ENCODE results near the gene PTPN1.

Gene PTPN1

DNA sequence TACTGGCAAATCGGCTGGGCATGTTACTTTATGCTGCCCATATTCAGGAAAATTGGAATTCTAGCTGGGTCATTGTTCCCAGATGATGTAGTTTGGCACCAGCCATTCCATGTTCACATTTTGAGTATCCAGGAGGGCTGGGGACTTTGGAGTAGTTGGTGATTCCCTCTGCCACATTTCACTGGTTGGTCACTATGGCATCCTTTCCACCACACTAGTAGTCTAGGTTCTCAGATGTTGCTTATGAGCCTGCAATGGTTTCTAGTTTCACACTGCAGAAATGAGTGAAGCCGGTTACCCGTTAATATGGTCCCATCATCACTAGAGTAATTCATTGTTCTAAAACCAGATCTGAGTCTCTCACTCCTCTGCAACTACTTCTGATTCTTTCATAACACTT is 4.6 kb downstream of the PTPN1 start:
- DNase-seq, result no peak

DNA sequence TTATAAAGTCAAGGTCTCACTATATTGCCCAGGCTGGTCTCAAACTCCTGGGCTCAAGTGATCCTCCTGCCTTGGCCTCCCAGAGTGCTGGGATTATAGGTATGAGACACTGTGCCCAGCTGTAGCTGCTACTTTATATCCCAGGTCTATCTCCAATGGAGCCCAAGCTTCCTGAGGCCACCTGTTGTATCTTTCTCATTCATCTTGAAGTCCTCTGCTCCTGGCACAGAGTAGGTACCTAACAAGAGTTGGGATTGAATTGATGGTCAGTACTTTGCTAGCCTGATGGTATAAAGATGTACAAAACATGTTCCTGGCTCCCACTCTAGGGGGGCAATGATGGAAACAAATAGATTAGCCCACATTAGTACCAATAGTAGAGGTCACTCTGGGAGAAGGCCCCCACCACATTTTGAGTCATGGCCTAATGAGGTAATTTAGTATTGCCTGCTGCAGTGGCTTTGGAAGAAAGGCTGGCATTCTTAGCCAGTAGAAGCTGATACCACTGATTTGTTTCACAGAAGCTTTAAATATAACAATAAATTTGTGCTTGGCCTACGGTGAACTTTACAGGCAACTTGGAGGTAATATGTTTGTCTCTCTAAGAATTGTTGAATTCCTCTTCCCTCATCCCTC is 5.4 kb downstream of the PTPN1 start:
- no peak for DNase-seq

DNA sequence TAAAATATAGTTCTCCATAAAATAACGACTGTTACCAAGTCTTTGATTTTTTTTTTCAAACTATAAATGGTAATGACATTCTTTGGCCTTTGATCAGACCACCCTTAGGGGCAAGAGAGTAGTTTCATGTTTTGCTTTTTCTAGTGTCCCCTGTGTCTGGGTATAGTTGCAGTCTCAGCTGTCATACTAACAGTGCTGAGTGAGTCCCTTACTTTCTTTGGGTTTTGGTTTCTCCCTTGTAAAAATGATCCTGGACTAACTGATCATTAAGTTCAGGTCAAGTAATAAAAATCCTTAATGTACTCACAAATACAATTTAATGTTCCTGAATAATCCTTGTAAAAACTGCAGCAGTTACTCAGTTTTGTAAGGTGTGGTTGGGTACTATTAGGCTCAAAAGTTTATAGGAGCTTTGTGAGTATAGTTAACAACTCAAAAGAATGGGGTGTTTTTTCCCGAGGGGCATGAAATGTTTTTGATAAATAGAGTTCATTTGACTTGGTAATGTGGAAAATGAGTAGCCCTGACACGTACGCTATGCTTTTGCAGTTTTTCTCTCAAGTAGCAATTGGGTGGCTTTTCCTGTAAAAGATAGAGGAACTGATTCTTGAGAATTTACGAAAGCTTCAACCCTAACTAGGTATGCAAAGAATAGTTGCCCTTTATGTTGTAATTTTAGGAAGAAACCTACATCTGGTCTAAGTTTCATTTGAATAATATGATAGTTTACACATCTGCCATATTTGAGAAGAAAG is 6.2 kb downstream of the PTPN1 start:
- DNase-seq, result peak; percentile 73

DNA sequence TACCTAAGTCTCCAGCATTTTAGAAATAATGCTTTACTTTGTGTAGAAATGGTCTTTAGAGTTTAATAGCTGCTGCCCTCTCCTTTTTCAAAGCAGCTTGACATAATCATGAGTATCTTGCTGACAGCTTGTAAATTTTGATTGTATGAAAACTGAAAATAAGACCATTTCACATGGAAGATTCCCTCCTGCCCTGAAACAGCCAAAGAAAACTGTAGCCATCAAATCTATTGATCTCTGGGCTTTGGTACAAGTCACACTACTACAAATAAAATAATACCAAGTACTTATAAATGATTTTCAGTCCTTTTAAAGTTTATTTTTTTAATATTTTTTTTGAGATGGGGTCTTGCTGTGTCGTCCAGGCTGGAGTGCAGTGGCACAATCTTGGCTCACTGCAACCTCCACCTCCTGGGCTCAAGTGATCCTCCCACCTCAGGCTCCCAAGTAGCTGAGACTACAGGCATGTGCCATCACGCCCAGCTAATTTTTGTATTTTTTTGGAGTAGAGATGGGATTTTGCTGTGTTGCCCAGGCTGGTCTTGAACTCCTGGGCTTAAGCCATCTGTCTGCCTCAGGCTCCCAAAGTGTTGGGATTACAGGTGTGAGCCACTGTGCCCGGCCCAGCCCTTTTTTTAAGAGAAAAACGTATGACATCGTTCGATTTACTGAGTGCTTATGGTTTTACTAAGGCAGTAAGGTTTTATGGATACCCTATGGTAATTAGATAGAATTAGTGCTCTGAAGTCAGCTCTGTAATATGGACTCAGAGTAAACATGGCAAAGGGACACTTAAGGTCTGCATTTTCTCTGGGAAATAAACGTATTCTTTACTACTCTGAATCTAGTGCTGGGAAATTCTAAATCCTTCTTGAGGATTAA is 7.0 kb downstream of the PTPN1 start:
- DNase-seq, result no peak

DNA sequence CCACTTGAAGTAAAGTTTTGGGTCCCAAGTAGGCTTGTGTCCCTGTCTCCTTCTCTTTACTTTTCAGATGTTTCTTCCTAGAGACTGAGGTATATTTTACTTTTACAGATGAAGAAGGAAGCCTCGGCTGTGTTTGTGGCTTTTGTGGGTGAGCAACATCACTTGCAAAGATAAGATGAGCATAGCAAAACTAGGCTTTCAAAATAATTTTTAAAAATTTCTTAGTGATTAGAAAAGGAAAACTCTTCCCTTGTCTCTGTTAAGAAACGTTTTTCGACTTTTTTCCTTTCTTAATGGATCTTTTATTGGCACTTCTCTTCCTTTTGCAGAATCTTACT is 7.6 kb downstream of the PTPN1 start:
- DNase-seq, result peak; percentile 79

DNA sequence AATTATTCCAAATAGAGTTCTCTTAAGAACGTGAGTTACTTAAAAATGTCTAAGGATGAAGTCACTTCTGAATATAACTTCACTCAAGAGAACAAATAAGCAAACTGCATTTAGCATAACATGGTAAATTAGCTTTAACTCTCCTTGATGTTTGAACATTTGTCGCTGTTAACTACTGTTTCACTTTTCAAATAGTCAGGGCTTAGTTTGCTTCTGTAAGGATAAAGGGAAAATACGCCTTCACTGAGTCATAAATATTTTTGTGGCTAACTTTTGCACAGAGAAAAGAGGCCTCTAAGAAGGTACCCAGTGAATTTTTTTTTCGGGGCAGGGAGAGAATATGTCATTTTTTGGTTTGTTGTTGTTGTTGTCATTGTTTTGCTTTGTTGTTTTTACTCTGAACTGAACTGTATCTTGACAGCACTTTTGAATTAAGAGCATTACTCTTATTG is 8.1 kb downstream of the PTPN1 start:
- DNase-seq, result no peak

DNA sequence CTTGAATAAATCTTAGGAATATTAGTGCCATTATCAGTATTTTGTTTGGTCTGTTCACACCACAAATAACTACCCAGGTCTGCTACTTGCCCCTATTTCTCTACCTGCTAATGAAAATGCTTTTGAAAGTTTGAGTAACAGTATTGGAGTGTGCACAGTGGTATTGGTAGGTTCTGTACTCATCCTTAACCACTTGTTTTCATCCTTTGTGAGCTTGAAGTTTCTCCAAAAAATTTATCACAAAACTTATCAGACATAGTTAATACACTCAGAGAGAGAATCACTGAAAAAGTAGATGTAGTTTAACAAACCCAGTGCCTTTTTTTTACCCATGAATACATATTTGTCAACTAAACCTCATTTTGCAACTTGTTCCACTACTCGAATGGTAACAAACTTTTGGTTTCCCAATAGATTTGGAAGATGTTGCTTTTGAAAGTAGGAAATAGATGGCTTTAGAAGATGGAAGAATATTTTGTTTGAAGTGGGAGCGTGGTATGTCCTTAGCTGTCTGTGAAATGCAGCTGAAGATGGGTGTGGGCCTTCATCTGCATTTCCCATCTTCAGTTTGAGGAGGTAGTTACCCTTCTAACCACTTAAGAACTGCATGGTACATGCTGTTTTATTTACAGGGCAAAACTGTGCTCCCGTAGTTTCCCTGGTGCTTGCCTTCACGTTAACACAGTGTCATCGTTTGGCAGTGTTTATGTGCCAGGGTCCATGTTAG is 9.0 kb downstream of the PTPN1 start:
- peak; percentile 53 for DNase-seq

DNA sequence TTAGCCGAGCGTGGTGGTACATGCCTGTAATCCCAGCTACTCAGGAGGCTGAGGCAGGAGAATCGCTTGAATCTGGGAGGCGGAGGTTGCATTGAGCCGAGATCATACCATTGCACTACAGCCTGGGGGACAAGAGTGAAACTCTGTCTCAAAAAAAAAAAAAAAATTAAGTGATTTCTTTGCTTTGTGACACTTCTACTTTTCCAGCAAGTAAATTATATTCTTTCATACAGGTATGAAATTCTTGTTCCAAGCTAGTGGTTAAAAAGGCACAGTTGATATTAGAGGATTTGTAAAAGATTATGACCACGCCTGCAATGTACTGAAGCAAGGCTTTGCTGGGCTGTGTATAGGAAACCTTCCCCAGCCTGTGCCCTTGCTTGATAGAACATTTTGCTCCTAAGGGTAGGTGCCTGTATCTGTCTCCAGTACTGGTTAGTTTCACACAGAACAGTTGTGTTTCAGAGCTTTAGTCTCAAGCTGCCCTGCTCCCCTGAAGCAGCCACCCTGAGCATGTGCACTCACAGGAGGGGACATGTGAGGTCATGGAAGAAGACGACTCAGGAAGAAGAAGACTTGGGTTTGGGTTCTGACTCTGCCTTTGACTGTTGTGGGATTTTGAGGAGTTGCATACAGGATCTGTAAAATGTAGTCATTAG is 10.2 kb downstream of the PTPN1 start:
- DNase-seq, result peak; percentile 53

DNA sequence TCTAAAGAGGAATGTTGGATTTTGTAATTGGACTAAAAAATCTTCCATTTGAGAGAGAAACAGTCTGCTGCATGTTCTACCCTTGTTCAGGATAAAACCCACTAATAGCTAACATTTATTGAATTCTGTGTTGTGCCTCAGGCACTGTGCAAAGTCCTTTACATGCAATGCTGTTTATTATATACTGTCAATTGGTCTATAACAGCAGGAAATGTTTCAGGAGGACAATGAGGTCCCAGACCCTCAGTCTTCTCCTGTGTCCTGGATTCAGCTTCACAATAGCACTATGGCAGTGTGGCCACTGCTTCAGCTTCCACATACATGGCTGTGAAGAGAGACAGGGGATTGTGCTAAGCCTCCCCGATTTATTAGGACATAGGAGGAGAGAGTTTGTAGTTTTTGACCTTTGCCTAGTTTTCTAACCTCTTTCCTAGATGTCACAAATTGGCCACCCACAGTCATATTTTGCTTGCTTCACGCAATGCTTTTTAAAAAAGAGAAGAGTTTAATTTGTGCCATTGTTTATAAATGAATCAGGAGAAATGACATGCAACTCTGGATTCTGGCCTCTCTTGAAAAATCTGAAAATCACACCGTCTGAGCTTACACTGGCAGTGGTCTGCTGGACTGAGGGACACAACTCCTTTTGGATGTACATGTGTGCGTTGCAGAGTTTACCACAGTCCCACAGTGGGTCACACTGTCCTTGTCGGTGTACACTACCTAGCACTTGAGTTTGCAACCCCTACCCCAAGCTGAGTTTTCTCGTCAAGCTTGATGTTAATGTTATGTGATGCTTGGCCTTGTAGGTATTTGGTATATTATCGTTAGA is 11.3 kb downstream of the PTPN1 start:
- DNase-seq, result no peak

DNA sequence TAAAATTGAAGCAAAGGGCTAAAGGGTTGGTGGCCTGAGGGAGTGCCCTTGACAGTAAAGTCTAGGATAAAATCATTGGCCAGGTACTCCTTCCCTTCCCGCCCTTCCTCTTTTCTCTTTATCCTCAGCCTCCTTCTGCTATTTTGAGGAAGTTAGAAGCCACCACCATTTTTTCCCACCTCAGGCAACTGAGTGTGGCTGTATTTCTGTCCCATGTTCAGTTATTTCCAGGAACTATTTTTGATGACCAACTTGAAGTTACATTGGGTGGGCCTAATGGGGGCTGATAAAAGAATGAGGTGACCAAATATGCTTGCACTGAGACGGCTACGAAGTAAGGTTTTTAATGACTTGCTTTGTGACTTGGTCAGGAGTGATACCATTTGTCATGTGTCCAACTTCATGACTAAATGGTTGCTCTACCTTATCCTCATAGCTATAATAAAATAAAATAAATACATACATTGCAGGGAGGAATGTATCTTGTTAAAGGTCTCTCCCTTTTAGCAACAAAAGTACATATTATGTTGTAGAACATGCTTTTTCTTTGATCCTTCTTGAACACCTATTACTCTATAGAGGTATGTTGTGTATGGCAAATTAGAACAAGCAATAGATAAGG is 12.0 kb downstream of the PTPN1 start:
- peak; percentile 86 for DNase-seq

DNA sequence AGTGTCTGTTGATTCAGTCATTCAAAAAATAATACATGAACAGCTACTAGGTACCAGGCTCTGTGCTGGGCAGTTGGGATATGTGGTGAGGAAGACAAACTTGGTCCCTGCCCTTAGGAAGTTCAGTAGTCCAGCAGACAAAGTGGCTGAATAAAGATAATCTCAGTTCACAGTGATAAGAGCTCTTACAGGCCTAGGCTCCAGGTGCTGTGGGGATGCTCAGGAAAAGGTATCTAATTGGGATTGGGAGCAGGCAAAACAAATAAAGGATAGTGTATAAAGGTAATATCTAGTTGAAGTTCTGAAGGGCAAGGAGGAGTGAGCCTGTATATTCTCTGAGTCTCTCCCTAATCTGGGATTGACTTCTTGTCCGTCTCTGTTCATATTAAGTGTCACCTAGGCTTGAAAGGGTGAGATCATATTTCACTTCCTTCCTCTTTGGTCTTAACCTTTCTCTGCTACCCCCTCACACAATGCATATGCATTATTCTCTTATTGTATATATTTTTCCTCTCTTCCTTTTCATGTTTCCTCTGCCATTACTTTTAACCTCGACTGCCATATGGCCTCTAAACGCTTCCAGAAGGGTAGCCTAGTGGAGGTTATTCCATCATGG is 13.5 kb downstream of the PTPN1 start:
- DNase-seq, result no peak

DNA sequence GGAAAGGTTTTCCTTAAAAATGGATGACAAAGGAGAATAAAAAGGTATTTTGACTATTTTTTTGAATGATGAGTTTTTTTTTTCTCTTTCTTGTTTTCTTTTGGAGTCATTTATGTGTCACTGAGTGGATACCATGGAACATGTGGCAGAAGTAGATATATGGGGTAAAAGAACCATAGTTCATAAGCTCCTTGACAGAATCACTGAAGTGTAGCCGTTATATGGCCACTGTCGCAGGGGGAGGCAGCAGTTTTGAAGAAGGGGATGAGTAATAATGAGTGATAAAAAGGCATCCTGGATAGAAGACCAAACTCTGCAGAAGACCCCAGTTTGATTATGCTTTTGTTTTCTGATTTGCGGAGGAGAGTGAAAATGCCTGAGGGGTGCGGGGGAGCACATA is 15.5 kb downstream of the PTPN1 start:
- DNase-seq, result no peak

DNA sequence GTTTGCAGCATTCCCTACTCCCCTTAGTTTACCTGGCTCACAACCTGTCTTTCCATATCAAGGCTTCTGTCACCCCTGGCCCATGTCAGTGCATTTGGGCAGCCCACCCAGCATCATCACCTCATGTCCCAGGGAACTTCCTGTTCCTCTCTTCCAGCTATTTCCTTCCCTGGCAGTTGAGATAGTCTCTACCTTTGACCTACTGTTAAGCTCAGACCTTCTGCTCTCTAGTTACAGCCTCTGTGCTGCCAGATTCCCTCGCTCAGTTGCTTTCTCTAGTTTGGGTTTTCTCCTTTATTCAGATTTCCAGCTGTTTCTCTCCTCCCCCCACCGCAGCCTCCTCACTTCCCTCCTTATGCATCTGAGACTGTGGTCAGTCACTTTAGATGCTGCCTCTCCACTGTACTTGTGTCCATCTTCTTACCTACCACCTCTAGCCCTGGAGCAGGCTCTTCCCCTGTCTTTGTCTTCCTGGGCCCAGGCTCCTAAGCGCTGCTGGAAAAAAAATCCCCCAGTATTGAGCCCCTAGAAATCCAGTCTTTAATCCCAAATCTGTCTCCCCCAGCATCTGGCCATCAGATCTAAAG is 16.3 kb downstream of the PTPN1 start:
- no peak for DNase-seq

DNA sequence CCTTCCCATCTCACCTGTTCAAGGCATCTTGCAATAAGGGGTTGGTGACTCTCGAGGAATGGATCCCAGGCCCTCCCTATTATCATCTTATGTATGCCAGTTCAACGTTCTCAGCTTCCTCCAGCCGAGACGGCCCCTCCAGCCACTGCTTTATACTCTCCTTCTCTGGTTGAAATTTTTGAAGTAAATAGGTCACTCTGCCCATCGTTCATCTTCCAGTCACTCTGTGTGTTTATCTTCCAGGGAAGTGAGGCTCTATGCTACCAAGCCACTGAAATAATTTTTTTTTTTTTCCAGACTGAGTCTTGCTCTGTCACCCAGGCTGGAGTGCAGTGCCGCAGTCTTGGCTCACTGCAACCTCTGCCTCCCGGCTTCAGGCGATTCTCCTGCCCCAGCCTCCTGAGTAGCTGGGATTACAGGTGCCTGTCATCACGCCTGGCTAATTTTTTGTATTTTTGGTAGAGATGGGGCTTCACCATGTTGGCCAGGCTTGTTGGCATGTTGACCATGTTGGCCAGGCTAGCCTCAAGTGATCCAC is 17.0 kb downstream of the PTPN1 start:
- no peak for DNase-seq

DNA sequence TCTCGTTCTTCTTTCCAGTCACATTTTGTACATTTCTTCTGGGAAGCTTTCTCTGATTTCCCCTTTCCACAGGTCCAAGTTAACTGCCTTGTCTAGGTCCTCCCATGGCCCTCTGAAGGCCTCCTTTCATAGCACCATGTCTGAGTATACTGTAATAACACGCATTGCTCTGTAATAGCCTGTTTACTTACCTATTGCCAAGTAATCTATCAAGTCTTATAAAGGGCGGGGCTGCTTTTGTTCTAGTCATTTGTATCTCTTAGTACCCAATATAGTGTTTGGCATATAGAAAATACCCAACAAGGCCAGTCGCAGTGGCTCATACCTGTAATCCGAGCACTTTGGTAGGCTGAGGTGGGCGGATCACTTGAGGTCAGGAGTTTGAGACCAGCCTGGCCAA is 17.9 kb downstream of the PTPN1 start:
- no peak for DNase-seq

DNA sequence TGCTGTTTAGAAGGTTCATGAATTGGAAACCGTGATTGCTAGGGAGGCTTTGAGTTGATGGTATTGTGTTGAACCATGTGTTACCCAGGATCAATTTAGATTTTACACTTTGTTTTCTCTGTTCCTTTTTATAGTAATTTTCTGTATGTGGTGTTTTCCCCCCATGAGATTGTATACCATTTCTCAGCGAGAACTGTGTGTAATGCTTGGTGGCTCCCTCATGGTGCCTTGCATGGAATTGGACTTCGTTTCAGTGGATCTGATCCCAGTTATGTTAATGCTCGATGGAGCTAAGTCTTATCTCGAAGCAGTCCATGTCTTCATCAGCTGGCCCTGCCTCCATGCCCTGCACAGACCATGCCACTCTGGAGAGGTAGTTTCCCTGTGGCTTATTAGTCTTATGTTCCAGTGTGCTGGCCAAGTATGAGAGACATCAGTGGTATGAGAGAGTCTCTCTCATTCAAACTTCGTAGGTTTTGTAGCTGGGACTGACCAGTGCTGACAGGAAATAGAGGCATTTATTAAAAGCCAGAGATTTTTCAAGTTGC is 18.7 kb downstream of the PTPN1 start:
- no peak for DNase-seq

DNA sequence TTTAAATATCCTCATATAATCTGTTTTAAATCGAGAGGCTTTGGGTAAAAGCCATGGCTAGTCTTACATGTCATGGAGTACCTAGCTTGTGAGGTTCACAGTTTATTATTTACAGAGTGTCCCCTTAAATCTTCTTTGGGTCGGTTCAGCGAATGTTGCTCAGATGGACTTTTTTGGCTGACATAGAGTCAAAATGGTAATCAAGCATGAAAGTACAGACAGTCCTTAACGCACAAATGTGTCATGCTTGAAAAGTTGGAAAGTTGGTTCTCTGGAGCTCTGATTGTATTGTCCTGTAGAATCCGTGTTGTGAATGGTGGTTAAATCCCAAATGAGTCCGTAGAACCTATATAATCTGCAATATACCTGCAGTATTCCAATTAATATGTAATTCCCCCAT is 22.0 kb downstream of the PTPN1 start:
- no peak for DNase-seq

DNA sequence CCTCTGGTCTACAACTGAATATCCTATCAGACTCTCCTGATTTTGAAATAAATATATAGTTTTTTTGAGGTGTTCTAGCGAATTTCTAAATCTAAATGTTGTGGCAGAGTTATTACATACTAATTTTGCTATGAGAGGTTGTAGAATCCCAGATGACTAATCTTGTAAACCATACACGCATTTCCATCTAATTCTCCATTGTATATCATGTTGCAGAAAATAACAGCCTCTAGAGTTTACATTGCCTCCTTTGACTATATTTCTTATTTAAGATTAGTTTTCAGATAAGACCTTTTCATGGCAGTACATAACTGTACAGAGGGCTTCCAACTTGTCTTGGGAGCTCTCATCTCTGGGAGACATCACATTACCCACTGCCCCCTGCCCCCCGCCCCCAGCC is 22.9 kb downstream of the PTPN1 start:
- no peak for DNase-seq

DNA sequence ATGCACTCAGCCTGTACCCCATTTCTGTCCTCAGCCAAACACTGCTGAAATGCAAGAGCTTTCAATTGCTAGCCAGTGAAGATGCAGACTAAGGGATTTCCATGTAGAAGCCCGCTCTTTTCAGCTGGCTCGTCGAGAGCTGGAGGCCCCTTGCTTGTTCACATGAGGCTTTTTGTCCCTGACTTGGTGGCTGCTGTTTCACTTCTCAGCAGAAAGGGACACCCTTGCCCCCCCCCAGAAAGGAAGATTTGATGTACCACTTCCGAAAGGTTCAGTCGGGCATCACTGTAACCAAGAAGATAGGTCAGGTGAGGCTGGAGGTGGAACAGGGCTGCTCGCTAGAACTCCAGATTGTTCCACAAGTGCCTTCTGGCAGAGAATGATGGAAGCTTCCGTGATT is 23.3 kb downstream of the PTPN1 start:
- DNase-seq, result no peak

DNA sequence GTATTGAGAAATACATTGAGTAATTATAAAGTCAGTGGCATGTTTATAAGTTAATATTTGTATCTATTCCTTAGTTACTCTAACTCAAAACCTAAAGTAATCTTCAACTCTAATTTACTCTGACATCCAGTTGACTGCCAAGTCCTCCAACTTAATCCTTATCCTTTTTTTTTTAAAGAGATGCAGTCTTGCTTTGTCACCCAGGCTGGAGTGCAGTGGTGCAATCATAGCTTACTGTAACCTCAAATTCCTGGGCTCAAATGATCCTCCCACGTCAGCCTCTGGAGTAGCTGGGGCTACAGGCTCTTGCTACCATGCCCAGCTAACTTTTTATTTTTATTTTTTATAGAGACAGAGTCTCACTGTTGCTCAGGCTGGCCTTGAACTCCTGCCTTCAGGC is 24.4 kb downstream of the PTPN1 start:
- no peak for DNase-seq

Measured in hematopoietic multipotent progenitor cell treated with erythropoietin and hydrocortisone succinate and interleukin-3 and kit ligand, for 4 days (in vitro differentiated cells).